Measurements from ENCODE around the gene HOTAIR.

HOTAIR gene

GRCh38 chr12:53972152-53972702, 2.5 kb downstream of the HOTAIR start:
- no peak for DNase-seq

DNA sequence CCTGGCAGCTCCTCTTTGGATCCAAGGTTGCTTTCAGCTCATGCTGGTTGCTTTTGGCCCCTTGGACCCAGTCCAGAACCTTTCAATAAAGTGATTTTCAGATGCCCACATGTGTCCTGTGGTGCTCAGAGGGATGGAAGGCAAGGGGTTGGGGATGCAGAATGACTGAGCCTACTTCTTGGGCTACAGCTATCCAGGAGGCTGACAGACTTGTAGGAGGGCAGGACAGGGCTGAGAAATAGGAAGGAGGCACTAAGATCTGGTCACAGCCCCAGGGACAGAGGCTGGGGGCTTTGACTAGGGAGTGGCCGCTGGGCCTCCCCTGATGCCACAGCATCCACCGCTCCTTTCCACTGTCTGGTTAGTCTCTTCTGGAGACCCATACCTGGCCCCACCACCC, 3.1 kb downstream of the HOTAIR start:
- DNase-seq = no peak

DNA sequence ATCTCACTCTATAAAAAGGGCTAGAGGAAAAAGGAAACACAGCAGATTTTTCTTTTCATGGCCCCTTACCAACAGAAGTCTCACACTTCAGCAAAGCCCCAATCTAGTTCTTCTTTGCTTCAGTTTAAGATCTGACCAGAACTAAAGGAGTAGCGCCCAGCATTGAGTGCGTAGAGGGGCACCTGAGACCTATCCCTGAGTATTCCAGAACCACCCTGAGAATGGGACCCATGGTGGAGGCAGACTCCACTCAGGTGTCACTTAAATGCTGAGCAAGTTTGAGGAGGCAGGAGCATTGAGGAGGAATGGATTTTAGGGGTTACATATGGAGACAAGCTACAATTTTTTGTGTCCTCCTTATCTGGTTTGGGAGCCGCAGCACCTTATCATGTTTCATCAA, 3.6 kb downstream of the HOTAIR start:
- no peak for DNase-seq

GRCh38 chr12:53970451-53970850, 4.3 kb downstream of the HOTAIR start:
- DNase-seq = no peak

GRCh38 chr12:53969588-53970259, 5.0 kb downstream of the HOTAIR start:
- no peak for DNase-seq

DNA sequence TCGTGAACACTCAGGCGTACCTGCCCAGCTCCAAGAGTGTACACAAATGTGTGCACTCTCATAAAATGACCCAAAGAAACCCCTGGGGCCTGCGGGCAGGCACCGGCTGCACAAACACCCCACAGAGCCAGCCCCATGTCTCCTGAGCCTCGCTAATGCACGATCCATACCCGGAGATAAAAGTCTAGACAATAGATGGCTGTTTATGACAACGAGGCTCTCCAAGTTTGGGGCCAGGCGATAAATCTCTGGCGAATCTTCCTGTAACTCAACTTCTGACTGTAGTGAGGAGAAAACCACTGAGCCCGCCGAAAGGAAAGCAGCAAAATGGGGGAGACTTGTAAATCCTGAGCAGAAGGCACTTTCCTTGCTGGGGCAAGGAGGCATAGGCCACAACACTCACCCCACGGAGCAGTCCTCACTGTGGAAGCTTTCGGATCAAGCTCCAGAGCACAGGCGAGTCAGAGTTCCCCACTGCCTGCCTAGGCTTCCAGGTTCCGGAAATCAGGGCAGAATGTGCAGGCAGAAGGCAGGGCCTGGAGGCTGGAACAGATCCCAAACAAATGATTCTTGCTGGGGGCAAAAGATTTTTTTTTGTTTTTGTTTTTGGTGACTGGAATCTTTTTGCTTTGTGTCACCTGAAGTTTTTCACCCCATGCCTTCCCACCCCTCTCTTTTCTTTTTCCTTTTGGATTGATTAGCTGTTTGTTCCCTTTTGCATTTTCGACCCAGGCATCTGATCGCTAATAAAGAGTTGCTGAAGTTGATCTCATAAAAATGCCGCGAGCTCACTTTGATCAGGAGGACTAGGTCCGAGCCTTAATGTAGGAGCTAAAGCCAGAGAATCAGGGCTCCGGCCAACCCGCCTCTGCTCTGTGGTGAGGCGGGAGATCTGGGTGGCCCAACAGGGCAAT, 6.3 kb downstream of the HOTAIR start:
- no peak for DNase-seq

GRCh38 chr12:53967421-53967925, 7.3 kb downstream of the HOTAIR start:
- DNase-seq = no peak

DNA sequence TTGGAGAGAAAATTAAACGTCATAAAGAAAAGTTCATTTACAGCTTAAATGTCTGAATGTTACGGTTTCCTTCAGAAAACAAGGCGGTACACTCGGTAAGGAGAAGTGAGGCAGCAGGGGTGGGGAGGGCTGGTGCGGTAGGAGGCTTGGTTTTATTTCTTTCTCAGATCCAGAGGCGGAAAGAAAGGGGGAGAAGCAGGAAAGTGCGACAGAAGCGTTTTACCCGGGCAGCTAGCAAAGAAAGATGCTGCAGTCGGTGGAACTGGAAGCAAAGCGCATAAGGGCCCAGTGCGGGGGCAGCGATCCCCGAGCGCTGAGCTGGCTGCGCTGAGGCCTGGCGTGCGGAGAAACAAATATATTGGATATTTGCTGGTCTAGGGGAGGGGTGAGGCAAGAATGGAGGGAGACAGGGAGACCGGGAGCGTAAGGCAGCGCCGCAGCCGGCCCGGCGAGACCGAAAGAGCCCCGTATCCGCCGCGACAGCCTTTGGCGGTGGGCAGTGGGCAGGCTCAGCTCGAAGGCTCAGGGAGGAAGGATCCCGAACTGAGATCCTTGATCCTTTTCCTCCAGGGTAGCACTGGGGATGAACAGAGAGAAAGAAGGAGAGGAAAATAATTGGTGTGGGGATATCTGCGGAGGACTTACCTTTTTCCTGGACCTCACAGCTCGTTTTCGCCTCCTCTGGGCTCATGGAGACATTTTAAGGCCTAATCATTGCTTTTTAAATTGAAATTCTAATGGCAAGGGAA, 8.2 kb downstream of the HOTAIR start:
- DNase-seq = no peak

- DNase-seq = no peak
Observed at GRCh38 chr12:53966085-53966384, 8.7 kb downstream of the HOTAIR start.

GRCh38 chr12:53965281-53966084, 9.3 kb downstream of the HOTAIR start:
- DNase-seq = no peak

- no peak for DNase-seq
Observed at GRCh38 chr12:53964315-53964713, 10.4 kb downstream of the HOTAIR start.

- no peak for DNase-seq
Observed at GRCh38 chr12:53963434-53964314, 11.1 kb downstream of the HOTAIR start.

DNA sequence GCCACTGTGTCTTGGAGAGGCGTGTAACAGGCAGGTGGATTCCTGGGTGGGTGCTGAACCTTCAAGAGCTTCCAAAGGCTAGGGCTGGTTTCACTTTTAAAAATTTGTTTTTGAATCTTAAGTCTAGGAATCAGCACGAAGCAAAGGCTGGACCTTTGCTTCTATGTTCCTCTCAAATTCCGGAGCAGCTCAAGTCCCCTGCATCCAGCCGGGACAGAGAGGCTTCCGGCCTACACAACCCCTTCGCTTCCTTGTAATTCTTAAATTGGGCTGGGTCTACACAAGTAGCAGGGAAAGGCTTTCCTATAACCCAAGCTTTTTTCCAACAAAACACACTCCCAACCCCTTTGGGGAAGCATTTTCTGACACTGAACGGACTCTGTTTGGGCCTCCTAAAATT, 11.7 kb downstream of the HOTAIR start:
- no peak for DNase-seq

- DNase-seq = no peak
Observed at GRCh38 chr12:53961025-53961761, 13.6 kb downstream of the HOTAIR start.

DNA sequence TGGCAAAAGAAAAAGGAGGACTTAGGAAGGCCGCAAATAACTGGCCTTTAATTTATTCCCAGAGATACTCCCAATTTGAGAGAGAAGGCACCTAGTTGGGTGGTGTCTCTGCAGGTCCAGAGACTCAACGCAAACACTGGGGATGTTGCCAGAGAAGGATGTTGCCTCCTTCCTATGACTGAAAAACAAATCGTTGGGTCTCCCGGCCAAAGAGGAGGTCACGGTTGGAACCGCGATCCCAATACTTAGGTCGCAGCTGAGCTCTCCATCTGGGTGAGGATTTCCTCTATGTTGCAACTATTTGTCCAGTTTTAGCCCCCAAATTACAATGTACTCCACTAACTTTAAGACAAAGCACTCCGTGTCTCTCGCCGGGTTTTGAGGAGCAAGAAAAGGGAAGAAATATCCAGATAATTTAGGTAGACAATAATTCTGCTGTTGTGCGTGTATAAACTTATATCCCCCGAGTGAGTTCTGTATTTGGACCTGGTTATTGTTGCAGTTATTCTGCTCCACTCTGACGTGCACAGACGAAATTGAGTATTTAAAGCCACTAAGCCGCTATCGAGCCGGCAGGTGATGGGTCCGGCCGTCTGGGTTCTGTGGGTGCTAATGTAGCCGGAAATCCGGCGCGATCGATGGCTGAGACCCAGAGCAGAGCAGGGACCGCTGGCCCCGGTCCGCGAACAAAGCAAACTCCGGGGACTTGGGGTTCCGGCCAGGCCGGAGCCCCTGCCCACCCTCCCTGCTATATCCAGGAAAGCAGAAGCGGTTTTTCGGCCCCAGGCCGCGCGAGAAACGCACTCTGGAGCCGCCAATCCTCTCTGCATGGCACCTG, 14.3 kb downstream of the HOTAIR start:
- no peak for DNase-seq

GRCh38 chr12:53959314-53959713, 15.4 kb downstream of the HOTAIR start:
- DNase-seq = no peak

- no peak for DNase-seq
Observed at GRCh38 chr12:53958128-53958527, 16.6 kb downstream of the HOTAIR start.

GRCh38 chr12:53956914-53957536, 17.7 kb downstream of the HOTAIR start:
- DNase-seq = no peak

DNA sequence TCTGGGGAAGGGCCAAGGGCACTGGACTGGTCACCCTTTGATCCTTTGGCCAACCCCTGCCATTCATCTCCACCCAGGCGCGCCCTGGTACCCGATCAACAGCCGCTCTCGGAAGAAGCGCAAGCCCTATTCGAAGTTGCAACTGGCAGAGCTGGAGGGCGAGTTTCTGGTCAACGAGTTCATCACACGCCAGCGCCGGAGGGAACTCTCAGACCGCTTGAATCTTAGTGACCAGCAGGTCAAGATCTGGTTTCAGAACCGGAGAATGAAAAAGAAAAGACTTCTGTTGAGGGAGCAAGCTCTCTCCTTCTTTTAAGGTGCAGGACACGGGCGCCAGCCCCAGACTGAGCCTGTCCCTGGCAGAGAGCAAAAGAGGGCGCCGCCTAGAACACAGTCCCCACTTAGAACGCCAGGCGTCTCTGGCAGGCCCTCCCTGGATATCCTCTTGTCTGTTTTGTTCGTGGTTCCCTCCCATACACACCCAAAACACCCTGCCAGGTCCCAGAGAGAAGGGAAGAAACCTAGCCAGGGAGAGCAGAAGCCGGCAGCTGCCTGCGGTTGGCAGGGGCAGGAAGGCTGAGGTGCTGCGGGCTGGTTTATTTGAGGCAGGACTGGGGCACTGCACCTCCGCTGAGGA, 18.4 kb downstream of the HOTAIR start:
- DNase-seq = no peak
